Endothelial cell of umbilical vein (primary cell): Measurements from ENCODE around the gene B3GNT8. TPM values are rescaled to one million over a fixed set of nuclear protein-coding genes. Genes with fewer than 3 reads are reported as not detected.

ENCODE experiments used
- BruUV-seq: library from RNA; stranded (reverse); fragments of 400-500 nt; replicated peaks from 2 replicates; lab custom pipeline; 2021; lab: Mats Ljungman, UMichigan
- CTCF ChIA-PET: fragments of 300-600, 350-600 bp; sonication (Branson Sonifier 250); formaldehyde crosslinking; loops from one replicate; lab custom pipeline; 2021; ENCODE audit warnings: antibody characterized with exemption, inconsistent platforms; lab: Charles Lee
- POLR2A ChIA-PET: fragments of 300-600, 350-600 bp; sonication (Branson Sonifier 250); formaldehyde crosslinking; loops from one replicate; lab custom pipeline; 2021; ENCODE audit warnings: antibody characterized with exemption, inconsistent platforms; lab: Charles Lee
- DNase-seq: peaks from one replicate; pipeline ENCODE4 v3.0.0-alpha.2; 2011; ENCODE audit warnings: low read depth, low spot score
- FAIRE-seq: peaks from 2 replicates; lab custom pipeline; 2011; peaks lifted over from hg19 to GRCh38; lab: Jason Lieb, UNC
- H2AFZ ChIP-seq: 2 replicates; pipeline ENCODE4 v1.6.0; 2012; ENCODE audit warnings: low read depth, low read length, control low read depth, inconsistent platforms
- H3K27ac ChIP-seq: 2 replicates; pipeline ENCODE4 v1.5.1; 2011; ENCODE audit warnings: low read depth, mild to moderate bottlenecking, control low read depth, low read length, moderate library complexity; ENCODE audit not compliant: insufficient read depth
- H3K27me3 ChIP-seq, 2 experiments: 2 replicates each; pipeline versions ENCODE4 v1.6.0 to v1.6.1; 2011; ENCODE audit warnings: low read length in 2 of 2, mixed read lengths in 1 of 2; ENCODE audit not compliant: control insufficient read depth in 2 of 2, insufficient read depth in 2 of 2
- H3K36me3 ChIP-seq, 2 experiments: 2 replicates in 1 of 2; 3 replicates in 1 of 2; pipeline ENCODE4 v1.5.1; 2011; ENCODE audit warnings: low read length in 2 of 2, mild to moderate bottlenecking in 1 of 2, moderate library complexity in 1 of 2; ENCODE audit not compliant: control insufficient read depth in 2 of 2, insufficient read depth in 2 of 2; ENCODE audit errors: extremely low read depth in 1 of 2
- H3K4me1 ChIP-seq: 3 replicates; pipeline ENCODE4 v1.5.1; 2011; ENCODE audit warnings: mild to moderate bottlenecking, low read length; ENCODE audit not compliant: control insufficient read depth, insufficient read depth; ENCODE audit errors: extremely low read depth
- H3K4me2 ChIP-seq: 2 replicates; pipeline ENCODE4 v1.6.1; 2011; ENCODE audit warnings: low read length, control low read depth, mixed read lengths; ENCODE audit not compliant: insufficient read depth
- H3K4me3 ChIP-seq, 3 experiments: fragments of 200-600 bp in 1 of 3; sonication (generic), shearing (Covaris generic) in 1 of 3; replicated peaks in 1 of 3; 2 replicates each; pipeline ENCODE4 v1.5.1; 2011 to 2016; ENCODE audit warnings: control low read depth in 3 of 3, low read length in 3 of 3, mild to moderate bottlenecking in 2 of 3, inconsistent platforms in 1 of 3, low read depth in 1 of 3, moderate library complexity in 1 of 3; ENCODE audit not compliant: insufficient read depth in 1 of 3
- H3K79me2 ChIP-seq: 2 replicates; pipeline ENCODE4 v1.6.0; 2012; ENCODE audit warnings: low read length, inconsistent platforms; ENCODE audit not compliant: control insufficient read depth, insufficient read depth
- H3K9ac ChIP-seq: replicated peaks from 2 replicates; pipeline ENCODE3; 2011; ENCODE audit warnings: low read length, control low read depth; ENCODE audit not compliant: insufficient read depth; ENCODE audit errors: extremely low read depth
- H3K9me1 ChIP-seq: replicated peaks from 3 replicates; pipeline ENCODE4 v1.6.0; 2011; ENCODE audit warnings: mild to moderate bottlenecking, low read length; ENCODE audit not compliant: control insufficient read depth, insufficient read depth; ENCODE audit errors: extremely low read depth
- H3K9me3 ChIP-seq: replicated peaks from 2 replicates; pipeline ENCODE4 v1.5.1; 2012; ENCODE audit warnings: low read length, inconsistent platforms; ENCODE audit not compliant: control insufficient read depth, insufficient read depth
- H4K20me1 ChIP-seq: replicated peaks from 2 replicates; pipeline ENCODE3; 2011; ENCODE audit warnings: mild to moderate bottlenecking, low read length; ENCODE audit not compliant: control insufficient read depth, insufficient read depth; ENCODE audit errors: extremely low read depth
- CTCF ChIP-seq, 2 donors: IDR thresholded peaks; 1 replicate in 1 of 2; 2 replicates in 1 of 2; pipeline ENCODE4 v1.5.1; 2011; ENCODE audit warnings: low read length in 2 of 2, mild to moderate bottlenecking in 2 of 2, moderate library complexity in 2 of 2, control low read depth in 1 of 2, inconsistent platforms in 1 of 2, low read depth in 1 of 2; ENCODE audit not compliant: insufficient read depth in 1 of 2; ENCODE audit errors: extremely low read depth in 1 of 2
- EZH2 ChIP-seq: IDR thresholded peaks from 2 replicates; pipeline ENCODE4 v1.6.1; 2012; ENCODE audit warnings: borderline replicate concordance, low read depth, mild to moderate bottlenecking, moderate library complexity, low read length, inconsistent platforms; ENCODE audit not compliant: severe bottlenecking
- FOS ChIP-seq: IDR thresholded peaks from 2 replicates; pipeline ENCODE4 v1.6.1; 2011; ENCODE audit warnings: mild to moderate bottlenecking, low read length, moderate library complexity, borderline replicate concordance; ENCODE audit not compliant: insufficient read depth
- GATA2 ChIP-seq: IDR thresholded peaks from 2 replicates; pipeline ENCODE4 v1.7.0; 2011; ENCODE audit warnings: low read depth, mild to moderate bottlenecking, moderate library complexity, mixed read lengths, low read length; ENCODE audit not compliant: insufficient read length, insufficient read depth
- JUN ChIP-seq: IDR thresholded peaks from 2 replicates; pipeline ENCODE4 v1.6.1; 2011; ENCODE audit warnings: borderline replicate concordance, low read depth; ENCODE audit not compliant: insufficient read length, insufficient read depth
- MYC ChIP-seq: IDR thresholded peaks from one replicate; pipeline ENCODE4 v1.6.1; 2011; ENCODE audit warnings: mild to moderate bottlenecking, low read depth, low read length
- POLR2A ChIP-seq: IDR thresholded peaks from 2 replicates; pipeline ENCODE4 v1.6.1; 2012; ENCODE audit warnings: low read depth, mild to moderate bottlenecking, control low read depth, low read length
- POLR2AphosphoS5 ChIP-seq: IDR thresholded peaks from 2 replicates; pipeline ENCODE4 v1.6.1; 2012; ENCODE audit warnings: low read depth, mild to moderate bottlenecking, control low read depth, low read length, moderate library complexity; ENCODE audit not compliant: insufficient read depth
- dilution Hi-C: fragments of 300-500 bp; cut with MboI; formaldehyde crosslinking; loops from one replicate; pipeline ENCODE4 v1.15.0; 2019; ENCODE audit warnings: low sequenced_read_pairs; ENCODE audit not compliant: extremely low pct_ligation_motif_present
- intact Hi-C: fragments of 100-400 bp; cut with micrococcal nuclease; formaldehyde crosslinking; loops from one replicate; pipeline ENCODE4 v1.10.0; 2022
- polyA plus RNA-seq, 4 experiments: library from polyadenylated mRNA; depleted of rRNA in 3 of 4; stranded (reverse) in 3 of 4; unstranded in 1 of 4; fragments of >200 nt; gene quantifications; 2 replicates each; pipeline versions ENCODE4 v1.2.1 to v1.2.3, GENCODE V29; 2011 to 2012; ENCODE audit warnings: missing spikeins in 1 of 4
- total RNA-seq: library from RNA; stranded (reverse); gene quantifications from 2 replicates; pipeline ENCODE4 v1.2.3, GENCODE V29; 2021
- TF ChIP-seq, protein P1 (sequence below): IDR thresholded peaks from 2 replicates; pipeline ENCODE4 v1.6.1; 2011; ENCODE audit not compliant: insufficient read depth, insufficient read length

The B3GNT8 gene
- total and polyA plus RNA-seq, 2 donors (not counting 3 experiments of a cell fraction or from before 2014, with no cell fraction given), result 3.6 to 7.6 TPM

DNA sequence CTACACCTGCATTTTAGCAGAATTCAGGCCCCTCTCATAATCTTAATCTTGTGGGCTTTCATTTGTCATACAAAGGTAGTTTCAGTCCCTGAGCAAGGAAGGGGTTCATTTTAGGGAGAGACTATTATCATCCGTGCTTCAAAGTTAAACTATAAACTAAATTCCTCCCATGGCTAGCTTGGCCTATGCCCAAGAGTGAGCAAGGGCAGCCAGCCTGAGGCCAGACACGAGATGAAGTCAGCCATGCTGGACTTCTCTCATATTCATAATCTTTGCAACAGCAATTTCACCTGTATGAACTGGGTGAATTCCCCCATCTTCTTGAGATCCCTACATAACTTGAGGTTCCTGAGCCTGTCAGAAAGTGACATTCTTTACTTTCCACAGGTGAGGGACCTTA, 28.8 kb upstream of the B3GNT8 start:
- CTCF ChIA-PET, result interaction anchor here (0.7 to 3.7 kb wide), 20 partner anchors 8 to 186 kb away, joined by 3 to 33 read pairs (median 5); partner anchors contain the start of genes B3GNT8 and DMAC2

More for the DNA sequence above, 28.8 kb upstream of the B3GNT8 start:
- DNase-seq (no peak), FAIRE-seq (no peak)
- intact Hi-C loops, result loop anchor here (1.0 kb wide), 2 partner anchors 23 to 75 kb away; no protein-coding TSS in a partner anchor
- peaks cover 27% of the 10 kb centered on the region for H3K4me1 ChIP-seq
- POLR2A ChIA-PET, result interaction anchor here (0.5 to 2.9 kb wide), 4 partner anchors 21 to 91 kb away, joined by 4 to 24 read pairs (median 6); no protein-coding TSS in a partner anchor
- H3K4me2 ChIP-seq, result peak overlapping the region; percentile 95
- peaks cover 3% of the 10 kb centered on the region for H3K9me1 ChIP-seq
- H3K9me3 ChIP-seq, result no peaks in the 10 kb centered on the region
- dilution Hi-C loops, result no loop called here
- H3K27ac ChIP-seq, result peak overlapping the region; percentile 72
- H4K20me1 ChIP-seq, result no peaks in the 10 kb centered on the region
- peaks cover 2% of the 10 kb centered on the region for H3K79me2 ChIP-seq
- no peak overlapping the region for H2AFZ ChIP-seq
- no peaks in the 10 kb centered on the region for H3K27me3 ChIP-seq
- TF ChIP-seq POLR2A, result no peak
- TF ChIP-seq POLR2AphosphoS5, result no peak
- no peak for TF ChIP-seq MYC
- no peak for TF ChIP-seq CTCF (IDR thresholded peaks at IDR 0.05; ENCODE audit: extremely low read depth in 1 of 2, insufficient read depth in 1 of 2, low read depth in 1 of 2, low read length in 2 of 2)
- TF ChIP-seq, protein P1, sequence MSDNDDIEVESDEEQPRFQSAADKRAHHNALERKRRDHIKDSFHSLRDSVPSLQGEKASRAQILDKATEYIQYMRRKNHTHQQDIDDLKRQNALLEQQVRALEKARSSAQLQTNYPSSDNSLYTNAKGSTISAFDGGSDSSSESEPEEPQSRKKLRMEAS, result no peak
- TF ChIP-seq EZH2, result no peak
- no peak for TF ChIP-seq JUN
- no peak for TF ChIP-seq GATA2
- TF ChIP-seq FOS, result no peak
- H3K36me3 ChIP-seq, result peaks cover 2 to 7% of the 10 kb centered on the region in 2 experiments
- BruUV-seq, result no TSS peak
- peak overlapping the region; percentile 71 for H3K9ac ChIP-seq
- peak overlapping the region in 1 of 3 experiments; percentile 23 for H3K4me3 ChIP-seq
